Activated CD4-positive, alpha-beta T cell treated with anti-CD3 and anti-CD28 coated beads, Interleukin-2, Interleukin-4, amounts not matched to agents 100 ng/mL and 50 ng/mL, durations not matched to agents 16 hours and 8 hours (primary cell): ENCODE results near the gene IRAK4.
"Not testable (repeated sequence)": the region's sequence is repeated elsewhere in the genome, so short reads cannot be mapped to it uniquely, and the experiment has no call there.

ENCODE experiments used
- DNase-seq: peaks from one replicate; pipeline ENCODE4 v3.0.0-alpha.2; 2020; ENCODE audit warnings: low spot score

The IRAK4 gene

GRCh38 chr12:43758728-43759563 lies at the start of gene IRAK4, which contains the start of gene PUS7L:
Gene IRAK4 (plus strand): TSS chr12:43758951. CDS start chr12:43768112, 9,161 bp downstream.
Gene PUS7L (minus strand): TSS chr12:43758790. CDS start chr12:43755245, 3,545 bp downstream.
- DNase-seq = peak; percentile 96

GRCh38 chr12:43711348-43711747 lies 47.4 kb upstream of the IRAK4 start:
- DNase-seq = no peak

- no peak for DNase-seq
Measured at GRCh38 chr12:43722621-43723020, 36.1 kb upstream of the IRAK4 start.

- DNase-seq = no peak
Measured at GRCh38 chr12:43723134-43723533, 35.6 kb upstream of the IRAK4 start.

GRCh38 chr12:43728117-43728516 lies 30.6 kb upstream of the IRAK4 start:
- no peak for DNase-seq

- DNase-seq = no peak
Measured at GRCh38 chr12:43728698-43729097, 30.1 kb upstream of the IRAK4 start.

GRCh38 chr12:43730283-43730682 lies 28.5 kb upstream of the IRAK4 start:
- DNase-seq = peak; percentile 30

- no peak for DNase-seq
Measured at GRCh38 chr12:43733687-43734086, 25.1 kb upstream of the IRAK4 start.

GRCh38 chr12:43736927-43737440 lies 21.8 kb upstream of the IRAK4 start:
- no peak for DNase-seq

GRCh38 chr12:43737646-43738045 lies 21.1 kb upstream of the IRAK4 start:
- DNase-seq = no peak

GRCh38 chr12:43740511-43741100 lies 18.1 kb upstream of the IRAK4 start:
- no peak for DNase-seq

GRCh38 chr12:43742106-43742505 lies 16.6 kb upstream of the IRAK4 start:
- DNase-seq = no peak

- no peak for DNase-seq
Measured at GRCh38 chr12:43744826-43745225, 13.9 kb upstream of the IRAK4 start.

- no peak for DNase-seq
Measured at GRCh38 chr12:43749016-43749415, 9.7 kb upstream of the IRAK4 start.

- no peak for DNase-seq
Measured at GRCh38 chr12:43750814-43751213, 7.9 kb upstream of the IRAK4 start.

GRCh38 chr12:43751360-43751759 lies 7.4 kb upstream of the IRAK4 start:
- not testable (repeated sequence) for DNase-seq

- no peak for DNase-seq
Measured at GRCh38 chr12:43754015-43754414, 4.7 kb upstream of the IRAK4 start.

GRCh38 chr12:43758247-43758727 lies 464 bp upstream of the IRAK4 start:
- DNase-seq = no peak

- DNase-seq = no peak
Measured at GRCh38 chr12:43760396-43760795, 1.6 kb downstream of the IRAK4 start.

- no peak for DNase-seq
Measured at GRCh38 chr12:43761500-43761899, 2.7 kb downstream of the IRAK4 start.

GRCh38 chr12:43762596-43762995 lies 3.8 kb downstream of the IRAK4 start:
- DNase-seq = no peak

GRCh38 chr12:43763769-43764168 lies 5.0 kb downstream of the IRAK4 start:
- DNase-seq = no peak

- no peak for DNase-seq
Measured at GRCh38 chr12:43764528-43764927, 5.8 kb downstream of the IRAK4 start.
